ENCODE results near the gene BCL2.

DNA sequence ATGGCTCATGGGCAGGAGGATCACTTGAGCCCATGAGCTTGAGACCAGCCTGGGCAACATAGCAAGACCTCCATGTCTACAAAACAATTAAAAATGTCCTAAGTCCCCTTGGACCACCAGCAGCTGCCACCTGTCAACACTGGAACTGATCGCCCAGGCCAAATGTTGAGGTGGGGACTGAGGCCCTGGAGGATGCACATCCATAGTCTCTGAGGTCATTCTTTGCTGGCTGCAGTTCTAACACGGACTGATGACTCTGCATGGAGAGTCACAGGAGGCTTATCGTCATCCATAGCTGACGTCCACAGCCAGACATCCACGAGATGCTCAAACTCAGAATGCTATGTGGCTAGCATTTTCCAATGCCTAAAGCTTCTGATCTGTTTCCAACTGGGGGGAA, 151.3 kb downstream of the BCL2 start:
- TF ChIP-seq, protein P1, sequence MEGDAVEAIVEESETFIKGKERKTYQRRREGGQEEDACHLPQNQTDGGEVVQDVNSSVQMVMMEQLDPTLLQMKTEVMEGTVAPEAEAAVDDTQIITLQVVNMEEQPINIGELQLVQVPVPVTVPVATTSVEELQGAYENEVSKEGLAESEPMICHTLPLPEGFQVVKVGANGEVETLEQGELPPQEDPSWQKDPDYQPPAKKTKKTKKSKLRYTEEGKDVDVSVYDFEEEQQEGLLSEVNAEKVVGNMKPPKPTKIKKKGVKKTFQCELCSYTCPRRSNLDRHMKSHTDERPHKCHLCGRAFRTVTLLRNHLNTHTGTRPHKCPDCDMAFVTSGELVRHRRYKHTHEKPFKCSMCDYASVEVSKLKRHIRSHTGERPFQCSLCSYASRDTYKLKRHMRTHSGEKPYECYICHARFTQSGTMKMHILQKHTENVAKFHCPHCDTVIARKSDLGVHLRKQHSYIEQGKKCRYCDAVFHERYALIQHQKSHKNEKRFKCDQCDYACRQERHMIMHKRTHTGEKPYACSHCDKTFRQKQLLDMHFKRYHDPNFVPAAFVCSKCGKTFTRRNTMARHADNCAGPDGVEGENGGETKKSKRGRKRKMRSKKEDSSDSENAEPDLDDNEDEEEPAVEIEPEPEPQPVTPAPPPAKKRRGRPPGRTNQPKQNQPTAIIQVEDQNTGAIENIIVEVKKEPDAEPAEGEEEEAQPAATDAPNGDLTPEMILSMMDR (IDR thresholded peaks at IDR 0.05 in 2 of 3, conservative IDR thresholded peaks at IDR 0.05 in 1 of 3; ENCODE audit: borderline replicate concordance in 1 of 3, insufficient read depth in 1 of 3, low read depth in 2 of 3, low read length in 2 of 3): no peak
- TF ChIP-seq ELF1 (IDR thresholded peaks at IDR 0.05; ENCODE audit: borderline replicate concordance, low read depth): no peak
- TF ChIP-seq, protein P2, sequence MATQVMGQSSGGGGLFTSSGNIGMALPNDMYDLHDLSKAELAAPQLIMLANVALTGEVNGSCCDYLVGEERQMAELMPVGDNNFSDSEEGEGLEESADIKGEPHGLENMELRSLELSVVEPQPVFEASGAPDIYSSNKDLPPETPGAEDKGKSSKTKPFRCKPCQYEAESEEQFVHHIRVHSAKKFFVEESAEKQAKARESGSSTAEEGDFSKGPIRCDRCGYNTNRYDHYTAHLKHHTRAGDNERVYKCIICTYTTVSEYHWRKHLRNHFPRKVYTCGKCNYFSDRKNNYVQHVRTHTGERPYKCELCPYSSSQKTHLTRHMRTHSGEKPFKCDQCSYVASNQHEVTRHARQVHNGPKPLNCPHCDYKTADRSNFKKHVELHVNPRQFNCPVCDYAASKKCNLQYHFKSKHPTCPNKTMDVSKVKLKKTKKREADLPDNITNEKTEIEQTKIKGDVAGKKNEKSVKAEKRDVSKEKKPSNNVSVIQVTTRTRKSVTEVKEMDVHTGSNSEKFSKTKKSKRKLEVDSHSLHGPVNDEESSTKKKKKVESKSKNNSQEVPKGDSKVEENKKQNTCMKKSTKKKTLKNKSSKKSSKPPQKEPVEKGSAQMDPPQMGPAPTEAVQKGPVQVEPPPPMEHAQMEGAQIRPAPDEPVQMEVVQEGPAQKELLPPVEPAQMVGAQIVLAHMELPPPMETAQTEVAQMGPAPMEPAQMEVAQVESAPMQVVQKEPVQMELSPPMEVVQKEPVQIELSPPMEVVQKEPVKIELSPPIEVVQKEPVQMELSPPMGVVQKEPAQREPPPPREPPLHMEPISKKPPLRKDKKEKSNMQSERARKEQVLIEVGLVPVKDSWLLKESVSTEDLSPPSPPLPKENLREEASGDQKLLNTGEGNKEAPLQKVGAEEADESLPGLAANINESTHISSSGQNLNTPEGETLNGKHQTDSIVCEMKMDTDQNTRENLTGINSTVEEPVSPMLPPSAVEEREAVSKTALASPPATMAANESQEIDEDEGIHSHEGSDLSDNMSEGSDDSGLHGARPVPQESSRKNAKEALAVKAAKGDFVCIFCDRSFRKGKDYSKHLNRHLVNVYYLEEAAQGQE (IDR thresholded peaks at IDR 0.05; ENCODE audit: low read depth): no peak
- TF ChIP-seq, protein P3, sequence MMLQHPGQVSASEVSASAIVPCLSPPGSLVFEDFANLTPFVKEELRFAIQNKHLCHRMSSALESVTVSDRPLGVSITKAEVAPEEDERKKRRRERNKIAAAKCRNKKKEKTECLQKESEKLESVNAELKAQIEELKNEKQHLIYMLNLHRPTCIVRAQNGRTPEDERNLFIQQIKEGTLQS (IDR thresholded peaks at IDR 0.05): no peak
